Measurements from ENCODE around the gene QSOX1.

Gene QSOX1

GRCh38 chr1:180158149-180159147 is 3.8 kb downstream of the QSOX1 start:
- H3K4me3 ChIP-seq (ENCODE audit: low read depth, low read length), result no peak overlapping the region
- no peak for TF ChIP-seq CTCF (IDR thresholded peaks at IDR 0.05; ENCODE audit: low read depth, low read length)
- no peaks in the 10 kb centered on the region for H3K36me3 ChIP-seq
- no peaks in the 10 kb centered on the region for H3K9me3 ChIP-seq
- no peaks in the 10 kb centered on the region for H3K4me1 ChIP-seq
- no peak for DNase-seq
- H3K27me3 ChIP-seq, result no peaks in the 10 kb centered on the region

- Histone ChIP-seq H3K4me3 (ENCODE audit: low read depth, low read length) (no peak overlapping the region), H3K36me3 (no peaks in the 10 kb centered on the region), H3K27me3 (no peaks in the 10 kb centered on the region), H3K9me3 (no peaks in the 10 kb centered on the region), H3K4me1 (no peaks in the 10 kb centered on the region; the same call in 1 of the 2 replicates)
- TF ChIP-seq CTCF (IDR thresholded peaks at IDR 0.05; ENCODE audit: low read depth, low read length), result no peak
- DNase-seq, result no peak
Observed at GRCh38 chr1:180160357-180160756, 5.7 kb downstream of the QSOX1 start.

GRCh38 chr1:180163041-180163440 is 8.4 kb downstream of the QSOX1 start:
- Histone ChIP-seq H3K4me1 (peaks cover 22% of the 10 kb centered on the region), H3K4me3 (ENCODE audit: low read depth, low read length) (no peak overlapping the region), H3K36me3 (no peaks in the 10 kb centered on the region), H3K9me3 (no peaks in the 10 kb centered on the region), H3K27me3 (no peaks in the 10 kb centered on the region)
- no peak for TF ChIP-seq CTCF (IDR thresholded peaks at IDR 0.05; ENCODE audit: low read depth, low read length)
- no peak for DNase-seq

- H3K9me3 ChIP-seq, result no peaks in the 10 kb centered on the region
- H3K27me3 ChIP-seq, result no peaks in the 10 kb centered on the region
- H3K4me3 ChIP-seq (ENCODE audit: low read depth, low read length), result no peak overlapping the region
- no peak for DNase-seq
- no peak for TF ChIP-seq CTCF (IDR thresholded peaks at IDR 0.05; ENCODE audit: low read depth, low read length)
- H3K4me1 ChIP-seq, result peaks cover 22% of the 10 kb centered on the region
- H3K36me3 ChIP-seq, result no peaks in the 10 kb centered on the region
Observed at GRCh38 chr1:180165096-180165495, 10.4 kb downstream of the QSOX1 start.

- no peak for TF ChIP-seq CTCF (IDR thresholded peaks at IDR 0.05; ENCODE audit: low read depth, low read length)
- no peaks in the 10 kb centered on the region for H3K9me3 ChIP-seq
- H3K36me3 ChIP-seq, result no peaks in the 10 kb centered on the region
- H3K4me1 ChIP-seq, result peaks cover 22% of the 10 kb centered on the region
- no peak overlapping the region for H3K4me3 ChIP-seq (ENCODE audit: low read depth, low read length)
- DNase-seq, result peak; percentile 30
- no peaks in the 10 kb centered on the region for H3K27me3 ChIP-seq
Observed at GRCh38 chr1:180165509-180166435, 11.1 kb downstream of the QSOX1 start.
